KMS-11 (cell line): ENCODE measurements around the gene SLFN5.

Experiments
- H2AFZ ChIP-seq: fragments of 200-600 bp; sonication (generic); 2 replicates; pipeline ENCODE4 v1.6.1; 2016; ENCODE audit warnings: antibody characterized with exemption, mixed run types, low read depth
- H3K27ac ChIP-seq: fragments of 200-600 bp; sonication (generic); 2 replicates; pipeline ENCODE4 v1.6.1; 2016; ENCODE audit warnings: mild to moderate bottlenecking, mixed run types
- H3K27me3 ChIP-seq: fragments of 200-600 bp; sonication (generic); 2 replicates; pipeline ENCODE4 v1.6.1; 2017; ENCODE audit warnings: mild to moderate bottlenecking, low read depth, mixed run types, moderate library complexity; ENCODE audit not compliant: insufficient read depth
- H3K36me3 ChIP-seq: fragments of 200-600 bp; sonication (generic); 2 replicates; pipeline ENCODE4 v1.6.1; 2017; ENCODE audit warnings: mild to moderate bottlenecking, mixed run types; ENCODE audit not compliant: insufficient read depth
- H3K4me1 ChIP-seq: fragments of 200-600 bp; sonication (generic); 2 replicates; pipeline ENCODE4 v1.6.1; 2016; ENCODE audit warnings: mild to moderate bottlenecking, low read depth, mixed run types; ENCODE audit not compliant: poor library complexity, severe bottlenecking
- H3K4me2 ChIP-seq: fragments of 200-600 bp; sonication (generic); 2 replicates; pipeline ENCODE4 v1.7.0; 2016; ENCODE audit warnings: mild to moderate bottlenecking, mixed run types
- H3K4me3 ChIP-seq: fragments of 200-600 bp; sonication (generic); IDR thresholded peaks from 2 replicates; pipeline ENCODE4 v1.6.1; 2017; ENCODE audit warnings: low read depth, low read length, mixed read lengths; ENCODE audit not compliant: insufficient read depth
- H3K79me2 ChIP-seq: fragments of 200-600 bp; sonication (generic); 2 replicates; pipeline ENCODE4 v1.6.1; 2016; ENCODE audit warnings: low read depth, mixed run types; ENCODE audit not compliant: insufficient read depth
- H3K9ac ChIP-seq: fragments of 200-600 bp; sonication (generic); 2 replicates; pipeline ENCODE4 v1.6.1; 2016; ENCODE audit warnings: mild to moderate bottlenecking, mixed run types
- H4K20me1 ChIP-seq: fragments of 200-600 bp; sonication (generic); 2 replicates; pipeline ENCODE4 v1.6.1; 2016; ENCODE audit warnings: mild to moderate bottlenecking, mixed run types; ENCODE audit not compliant: insufficient read depth
- TF ChIP-seq, protein P1 (sequence below): fragments of 200-600 bp; sonication (generic); conservative IDR thresholded peaks from 2 replicates; pipeline ENCODE4 v1.6.1; 2017; ENCODE audit warnings: low read depth, mild to moderate bottlenecking, antibody characterized with exemption, low read length, moderate library complexity, mixed read lengths

The SLFN5 gene

DNA sequence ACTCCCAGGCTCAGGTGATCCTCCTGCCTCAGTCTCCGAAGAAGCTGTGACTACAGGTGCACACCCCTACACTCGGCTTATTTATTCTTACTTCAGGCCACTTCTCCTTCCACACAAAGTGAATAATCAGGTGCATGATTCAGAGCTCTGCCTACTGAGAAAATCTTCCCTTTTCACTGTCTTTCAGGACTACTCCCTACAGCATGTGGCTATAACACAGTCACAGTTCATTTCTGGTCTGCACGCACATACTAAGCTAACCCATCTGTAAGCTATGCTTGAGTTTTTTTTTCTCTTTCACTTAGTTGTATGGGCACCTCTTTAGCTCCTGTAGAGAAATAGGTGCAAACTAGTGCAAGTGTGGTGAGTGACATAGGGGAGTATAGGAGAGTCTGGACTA is 7.6 kb upstream of the SLFN5 start:
- TF ChIP-seq, protein P1, sequence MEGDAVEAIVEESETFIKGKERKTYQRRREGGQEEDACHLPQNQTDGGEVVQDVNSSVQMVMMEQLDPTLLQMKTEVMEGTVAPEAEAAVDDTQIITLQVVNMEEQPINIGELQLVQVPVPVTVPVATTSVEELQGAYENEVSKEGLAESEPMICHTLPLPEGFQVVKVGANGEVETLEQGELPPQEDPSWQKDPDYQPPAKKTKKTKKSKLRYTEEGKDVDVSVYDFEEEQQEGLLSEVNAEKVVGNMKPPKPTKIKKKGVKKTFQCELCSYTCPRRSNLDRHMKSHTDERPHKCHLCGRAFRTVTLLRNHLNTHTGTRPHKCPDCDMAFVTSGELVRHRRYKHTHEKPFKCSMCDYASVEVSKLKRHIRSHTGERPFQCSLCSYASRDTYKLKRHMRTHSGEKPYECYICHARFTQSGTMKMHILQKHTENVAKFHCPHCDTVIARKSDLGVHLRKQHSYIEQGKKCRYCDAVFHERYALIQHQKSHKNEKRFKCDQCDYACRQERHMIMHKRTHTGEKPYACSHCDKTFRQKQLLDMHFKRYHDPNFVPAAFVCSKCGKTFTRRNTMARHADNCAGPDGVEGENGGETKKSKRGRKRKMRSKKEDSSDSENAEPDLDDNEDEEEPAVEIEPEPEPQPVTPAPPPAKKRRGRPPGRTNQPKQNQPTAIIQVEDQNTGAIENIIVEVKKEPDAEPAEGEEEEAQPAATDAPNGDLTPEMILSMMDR, result no peak
- Histone ChIP-seq H3K27me3 (no peaks in the 10 kb centered on the region), H3K79me2 (no peaks in the 10 kb centered on the region), H3K9ac (no peak overlapping the region), H3K4me3 (no peak overlapping the region), H3K27ac (no peak overlapping the region), H2AFZ (no peak overlapping the region), H3K36me3 (no peaks in the 10 kb centered on the region), H3K4me1 (no peaks in the 10 kb centered on the region), H4K20me1 (no peaks in the 10 kb centered on the region), H3K4me2 (no peak overlapping the region)

DNA sequence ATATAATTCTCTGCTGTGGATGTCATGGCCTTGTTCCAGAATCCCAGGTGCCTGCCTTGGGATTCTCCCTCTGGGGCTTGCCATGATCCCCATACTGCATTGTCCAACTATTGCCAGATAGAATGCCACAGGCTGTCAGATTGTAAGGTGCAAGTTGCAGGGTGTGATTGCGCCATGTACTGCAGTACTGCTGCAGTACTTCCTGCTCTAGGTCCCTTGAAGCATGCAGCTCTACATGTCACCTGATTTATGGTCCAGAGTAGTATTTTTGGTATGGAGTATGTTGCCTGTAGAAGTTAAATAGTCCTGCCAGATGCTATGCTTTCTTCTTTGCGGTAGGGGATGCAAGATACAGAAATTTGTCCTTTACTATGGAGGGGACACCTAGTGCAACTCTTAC is 7.0 kb upstream of the SLFN5 start:
- no peaks in the 10 kb centered on the region for H3K36me3 ChIP-seq
- no peak overlapping the region for H3K4me2 ChIP-seq
- no peak overlapping the region for H2AFZ ChIP-seq
- H3K4me1 ChIP-seq, result no peaks in the 10 kb centered on the region
- no peaks in the 10 kb centered on the region for H4K20me1 ChIP-seq
- H3K4me3 ChIP-seq, result no peak overlapping the region
- H3K27me3 ChIP-seq, result no peaks in the 10 kb centered on the region
- no peak overlapping the region for H3K27ac ChIP-seq
- no peaks in the 10 kb centered on the region for H3K79me2 ChIP-seq
- TF ChIP-seq, protein P1, result no peak
- no peak overlapping the region for H3K9ac ChIP-seq

DNA sequence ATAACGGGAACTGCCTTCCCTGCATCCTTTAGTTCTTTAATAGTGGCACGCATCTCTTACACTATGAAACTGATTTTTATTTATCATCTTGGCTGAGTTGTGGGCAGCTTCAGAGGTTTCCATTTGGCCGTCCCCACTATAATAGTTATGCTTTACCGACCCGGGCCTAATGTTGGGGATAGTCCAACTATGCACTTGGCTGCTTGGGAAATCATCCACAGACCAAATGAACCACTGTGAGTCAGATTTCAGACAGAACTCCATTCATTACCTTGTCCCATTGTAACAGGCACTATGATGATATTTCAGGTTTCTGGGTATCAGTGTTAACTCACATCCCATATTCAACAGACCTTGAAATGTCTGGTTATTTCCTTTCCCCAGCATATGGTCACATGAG is 6.1 kb upstream of the SLFN5 start:
- H3K9ac ChIP-seq, result no peak overlapping the region
- no peak overlapping the region for H3K4me3 ChIP-seq
- H3K27me3 ChIP-seq, result no peaks in the 10 kb centered on the region
- no peak overlapping the region for H3K27ac ChIP-seq
- H2AFZ ChIP-seq, result no peak overlapping the region
- no peaks in the 10 kb centered on the region for H3K79me2 ChIP-seq
- no peaks in the 10 kb centered on the region for H4K20me1 ChIP-seq
- TF ChIP-seq, protein P1, result no peak
- H3K4me1 ChIP-seq, result peaks cover 6% of the 10 kb centered on the region
- H3K4me2 ChIP-seq, result no peak overlapping the region
- H3K36me3 ChIP-seq, result no peaks in the 10 kb centered on the region

DNA sequence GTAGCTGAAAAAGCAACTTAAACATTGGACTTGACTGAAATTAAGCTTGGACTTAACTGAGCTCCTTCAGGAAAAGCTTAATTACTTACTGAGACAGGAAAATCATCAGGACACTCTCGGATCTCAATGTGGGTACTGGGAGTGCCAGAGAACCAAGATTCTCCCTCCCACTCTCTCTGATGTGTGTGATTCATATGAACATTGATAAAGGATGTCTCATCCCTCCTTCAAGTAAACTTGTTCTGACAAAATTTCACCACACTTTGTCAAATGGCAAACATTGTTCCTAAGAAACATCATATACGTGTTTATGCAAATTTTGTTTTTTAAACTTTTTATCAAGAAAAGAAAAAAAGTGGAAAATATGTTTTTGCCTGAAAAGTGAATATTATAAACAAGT is 4.1 kb upstream of the SLFN5 start:
- Histone ChIP-seq H3K79me2 (no peaks in the 10 kb centered on the region), H3K4me2 (no peak overlapping the region), H3K4me3 (no peak overlapping the region), H3K27ac (no peak overlapping the region), H3K4me1 (peaks cover 17% of the 10 kb centered on the region), H4K20me1 (no peaks in the 10 kb centered on the region), H2AFZ (no peak overlapping the region), H3K36me3 (no peaks in the 10 kb centered on the region), H3K9ac (no peak overlapping the region), H3K27me3 (no peaks in the 10 kb centered on the region)
- TF ChIP-seq, protein P1, result no peak
